Esophagus squamous epithelium (tissue), 4 donors: ENCODE results near the gene PGP.

ENCODE experiments used
- POLR2A ChIP-seq, 4 donors: fragments of 450-650 bp; IDR thresholded peaks; one replicate each; pipeline ENCODE4 v1.6.1; 2017; ENCODE audit warnings: antibody characterized with exemption in 4 of 4, mild to moderate bottlenecking in 4 of 4, moderate library complexity in 3 of 4
- TF ChIP-seq, protein P1 (sequence below), 6 experiments: fragments of 450-650 bp in 4 of 6; fragments of 200-600 bp in 2 of 6; sonication (generic) in 2 of 6; IDR thresholded peaks; one replicate each; pipeline ENCODE4 v1.5.1; 2016 to 2019; ENCODE audit warnings: antibody characterized with exemption in 6 of 6, mild to moderate bottlenecking in 4 of 6, moderate library complexity in 4 of 6

DNA sequence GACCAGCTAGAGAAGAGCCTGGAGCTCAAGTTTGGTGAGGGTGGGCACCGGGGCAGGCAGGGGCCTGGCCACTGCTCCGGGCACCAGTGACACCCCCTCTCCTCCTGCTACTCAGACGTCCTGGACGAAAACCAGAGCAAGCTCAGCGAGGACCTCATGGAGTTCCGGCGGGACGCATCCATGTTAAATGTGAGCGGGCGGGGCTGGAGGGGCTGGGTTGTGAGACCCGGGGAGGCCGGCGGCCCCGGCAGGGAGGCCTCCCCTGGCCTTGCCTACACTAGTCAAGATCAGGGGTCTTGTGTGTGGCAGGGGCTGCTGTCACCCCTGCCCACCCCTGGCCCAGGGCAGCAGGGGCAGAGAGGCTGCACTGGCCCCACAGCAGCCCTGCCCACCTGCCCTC lies 41.3 kb downstream of the PGP start:
- TF ChIP-seq, protein P1, sequence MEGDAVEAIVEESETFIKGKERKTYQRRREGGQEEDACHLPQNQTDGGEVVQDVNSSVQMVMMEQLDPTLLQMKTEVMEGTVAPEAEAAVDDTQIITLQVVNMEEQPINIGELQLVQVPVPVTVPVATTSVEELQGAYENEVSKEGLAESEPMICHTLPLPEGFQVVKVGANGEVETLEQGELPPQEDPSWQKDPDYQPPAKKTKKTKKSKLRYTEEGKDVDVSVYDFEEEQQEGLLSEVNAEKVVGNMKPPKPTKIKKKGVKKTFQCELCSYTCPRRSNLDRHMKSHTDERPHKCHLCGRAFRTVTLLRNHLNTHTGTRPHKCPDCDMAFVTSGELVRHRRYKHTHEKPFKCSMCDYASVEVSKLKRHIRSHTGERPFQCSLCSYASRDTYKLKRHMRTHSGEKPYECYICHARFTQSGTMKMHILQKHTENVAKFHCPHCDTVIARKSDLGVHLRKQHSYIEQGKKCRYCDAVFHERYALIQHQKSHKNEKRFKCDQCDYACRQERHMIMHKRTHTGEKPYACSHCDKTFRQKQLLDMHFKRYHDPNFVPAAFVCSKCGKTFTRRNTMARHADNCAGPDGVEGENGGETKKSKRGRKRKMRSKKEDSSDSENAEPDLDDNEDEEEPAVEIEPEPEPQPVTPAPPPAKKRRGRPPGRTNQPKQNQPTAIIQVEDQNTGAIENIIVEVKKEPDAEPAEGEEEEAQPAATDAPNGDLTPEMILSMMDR (IDR thresholded peaks at IDR 0.05), result no peak
- TF ChIP-seq POLR2A (IDR thresholded peaks at IDR 0.05), result no peak
